OCI-LY7 (cell line): ENCODE data around the gene BCKDHB. TPM values are rescaled to one million over a fixed set of nuclear protein-coding genes. Genes with fewer than 3 reads are reported as not detected.

ENCODE experiments used
- BruUV-seq: library from RNA; stranded (reverse); fragments of 400-500 nt; replicated peaks from 2 replicates; lab custom pipeline; 2021; lab: Mats Ljungman, UMichigan
- CTCF ChIA-PET: fragments of 300-600 bp; sonication (Branson Sonifier 250); formaldehyde crosslinking; loops from one replicate; lab custom pipeline; 2022; ENCODE audit warnings: antibody characterized with exemption; ENCODE audit not compliant: unreplicated experiment; lab: Charles Lee
- POLR2A ChIA-PET: fragments of 300-600 bp; sonication (Branson Sonifier 250); formaldehyde crosslinking; loops from one replicate; lab custom pipeline; 2022; ENCODE audit warnings: antibody characterized with exemption; lab: Charles Lee
- DNase-seq: peaks from one replicate; pipeline ENCODE4 v3.0.0-alpha.2; 2015; ENCODE audit warnings: low spot score
- H2AFZ ChIP-seq: fragments of 200-600 bp; sonication (generic), shearing (Covaris generic); 2 replicates; pipeline ENCODE4 v1.6.1; 2014; ENCODE audit warnings: mild to moderate bottlenecking, antibody characterized with exemption, low read length, moderate library complexity
- H3K27ac ChIP-seq: fragments of 200-600 bp; sonication (generic); 2 replicates; pipeline ENCODE4 v1.5.1; 2014; ENCODE audit warnings: mixed run types, low read depth, mild to moderate bottlenecking, moderate library complexity, low read length, inconsistent platforms; ENCODE audit not compliant: poor library complexity, severe bottlenecking
- H3K36me3 ChIP-seq: fragments of 200-600 bp; sonication (generic); 2 replicates; pipeline ENCODE4 v1.6.1; 2014; ENCODE audit warnings: mild to moderate bottlenecking, antibody characterized with exemption, low read length, moderate library complexity, mixed read lengths; ENCODE audit not compliant: insufficient read depth
- H3K4me1 ChIP-seq: fragments of 200-600 bp; sonication (generic); 2 replicates; pipeline ENCODE4 v1.5.1; 2014; ENCODE audit warnings: mild to moderate bottlenecking, low read length; ENCODE audit not compliant: insufficient read depth, poor library complexity, severe bottlenecking
- H3K4me2 ChIP-seq: fragments of 200-600 bp; sonication (generic); 2 replicates; pipeline ENCODE4 v1.6.1; 2014; ENCODE audit warnings: mild to moderate bottlenecking, low read length
- H3K4me3 ChIP-seq: fragments of 200-600 bp; sonication (generic); 2 replicates; pipeline ENCODE4 v1.5.1; 2014; ENCODE audit warnings: mild to moderate bottlenecking, low read depth, low read length; ENCODE audit not compliant: poor library complexity, severe bottlenecking
- H3K79me2 ChIP-seq: fragments of 200-600 bp; sonication (generic); 2 replicates; pipeline ENCODE4 v1.6.1; 2016; ENCODE audit warnings: low read depth, mild to moderate bottlenecking, low read length, moderate library complexity, mixed read lengths; ENCODE audit not compliant: insufficient read depth
- H3K9me2 ChIP-seq: fragments of 200-600 bp; sonication (generic); 2 replicates; pipeline ENCODE4 v1.6.1; 2016; ENCODE audit warnings: mild to moderate bottlenecking, low read length, mixed read lengths; ENCODE audit not compliant: insufficient read depth
- H3K9me3 ChIP-seq: fragments of 200-600 bp; sonication (generic); 2 replicates; pipeline ENCODE4 v1.6.1; 2014; ENCODE audit warnings: mild to moderate bottlenecking, mixed run types, low read length, mixed read lengths
- H4K20me1 ChIP-seq: fragments of 200-600 bp; sonication (generic); 2 replicates; pipeline ENCODE4 v1.6.1; 2014; ENCODE audit warnings: mild to moderate bottlenecking, antibody characterized with exemption, low read length, moderate library complexity, mixed read lengths; ENCODE audit not compliant: insufficient read depth
- EZH2phosphoT487 ChIP-seq: fragments of 200-600 bp; sonication (generic); IDR thresholded peaks from 2 replicates; pipeline ENCODE4 v1.6.1; 2018; ENCODE audit warnings: low read depth, borderline replicate concordance, mild to moderate bottlenecking, mixed run types, antibody characterized with exemption, low read length, moderate library complexity, mixed read lengths
- intact Hi-C: fragments of 100-400 bp; cut with micrococcal nuclease; formaldehyde crosslinking; loops from one replicate; pipeline ENCODE4 v1.10.0; 2022; ENCODE audit not compliant: unreplicated experiment
- total RNA-seq, 2 experiments: library from RNA; depleted of rRNA in 1 of 2; stranded (reverse); fragments of >200 nt in 1 of 2; shearing (Covaris generic) in 1 of 2; gene quantifications; 2 replicates each; pipeline ENCODE4 v1.2.3, GENCODE V29; 2014 to 2022
- TF ChIP-seq, protein P1 (sequence below): fragments of 200-600 bp; sonication (generic); conservative IDR thresholded peaks from 2 replicates; pipeline ENCODE4 v1.5.1; 2014; ENCODE audit warnings: mild to moderate bottlenecking, antibody characterized with exemption, low read length, moderate library complexity, mixed read lengths

The BCKDHB gene
- total RNA-seq, 2 experiments from 2014 or later, result 25.7 to 30.3 TPM

DNA sequence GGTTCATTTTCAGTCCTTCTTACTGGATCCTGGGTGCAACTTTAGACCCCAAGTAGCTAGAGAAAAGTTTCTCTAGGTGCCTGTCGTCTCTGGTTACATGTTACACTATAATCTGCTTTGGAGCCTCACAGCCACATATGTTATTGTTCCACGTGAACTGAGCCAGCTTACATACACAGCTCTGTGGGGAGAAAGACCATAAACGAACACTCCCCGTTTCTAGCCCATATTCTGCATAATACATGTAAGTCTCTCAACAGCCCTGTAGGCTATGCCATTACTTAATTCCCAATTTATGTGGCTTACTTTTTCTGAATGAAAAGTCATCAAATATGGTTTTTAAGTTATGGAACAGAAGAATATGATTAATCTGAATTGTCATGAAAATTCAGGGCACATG is 233.8 kb downstream of the BCKDHB start:
- Histone ChIP-seq H3K36me3 (no peaks in the 10 kb centered on the region), H2AFZ (no peak overlapping the region), H3K4me2 (no peak overlapping the region), H3K4me1 (no peaks in the 10 kb centered on the region), H3K79me2 (no peaks in the 10 kb centered on the region), H3K9me2 (no peaks in the 10 kb centered on the region), H3K27ac (no peak overlapping the region), H4K20me1 (no peaks in the 10 kb centered on the region; the same call in 1 of the 2 replicates), H3K4me3 (no peak overlapping the region), H3K9me3 (no peaks in the 10 kb centered on the region)
- no peak for TF ChIP-seq EZH2phosphoT487
- TF ChIP-seq, protein P1, sequence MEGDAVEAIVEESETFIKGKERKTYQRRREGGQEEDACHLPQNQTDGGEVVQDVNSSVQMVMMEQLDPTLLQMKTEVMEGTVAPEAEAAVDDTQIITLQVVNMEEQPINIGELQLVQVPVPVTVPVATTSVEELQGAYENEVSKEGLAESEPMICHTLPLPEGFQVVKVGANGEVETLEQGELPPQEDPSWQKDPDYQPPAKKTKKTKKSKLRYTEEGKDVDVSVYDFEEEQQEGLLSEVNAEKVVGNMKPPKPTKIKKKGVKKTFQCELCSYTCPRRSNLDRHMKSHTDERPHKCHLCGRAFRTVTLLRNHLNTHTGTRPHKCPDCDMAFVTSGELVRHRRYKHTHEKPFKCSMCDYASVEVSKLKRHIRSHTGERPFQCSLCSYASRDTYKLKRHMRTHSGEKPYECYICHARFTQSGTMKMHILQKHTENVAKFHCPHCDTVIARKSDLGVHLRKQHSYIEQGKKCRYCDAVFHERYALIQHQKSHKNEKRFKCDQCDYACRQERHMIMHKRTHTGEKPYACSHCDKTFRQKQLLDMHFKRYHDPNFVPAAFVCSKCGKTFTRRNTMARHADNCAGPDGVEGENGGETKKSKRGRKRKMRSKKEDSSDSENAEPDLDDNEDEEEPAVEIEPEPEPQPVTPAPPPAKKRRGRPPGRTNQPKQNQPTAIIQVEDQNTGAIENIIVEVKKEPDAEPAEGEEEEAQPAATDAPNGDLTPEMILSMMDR, result no peak
- CTCF ChIA-PET, result no interaction called here
- intact Hi-C loops, result no loop called here
- no TSS peak for BruUV-seq
- DNase-seq, result no peak
- POLR2A ChIA-PET, result no interaction called here

DNA sequence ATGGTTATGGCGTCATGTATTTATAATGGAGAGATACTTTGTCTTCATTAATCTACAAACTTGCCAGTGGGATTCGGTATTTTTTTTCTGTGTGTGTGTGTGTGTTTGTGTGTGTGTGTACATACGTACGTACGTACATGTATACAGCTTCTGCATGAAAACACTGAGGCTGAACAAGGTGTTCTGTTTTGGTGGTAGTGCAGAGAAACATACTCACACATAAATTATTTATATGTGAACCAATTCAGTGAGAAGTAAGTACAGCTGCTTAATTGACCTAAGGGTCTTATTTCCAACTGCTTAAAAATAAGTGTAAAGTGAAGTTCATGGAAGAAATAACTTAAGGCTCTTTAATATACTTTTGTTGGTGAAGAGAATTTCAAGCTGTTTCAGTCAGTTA is 234.2 kb downstream of the BCKDHB start:
- DNase-seq, result no peak
- Histone ChIP-seq H4K20me1 (no peaks in the 10 kb centered on the region; the same call in 1 of the 2 replicates), H3K9me2 (no peaks in the 10 kb centered on the region), H3K36me3 (no peaks in the 10 kb centered on the region), H2AFZ (no peak overlapping the region), H3K79me2 (no peaks in the 10 kb centered on the region), H3K4me3 (no peak overlapping the region), H3K9me3 (no peaks in the 10 kb centered on the region), H3K4me2 (no peak overlapping the region), H3K4me1 (no peaks in the 10 kb centered on the region), H3K27ac (no peak overlapping the region)
- ChIA-PET POLR2A (no interaction called here), CTCF (no interaction called here)
- intact Hi-C loops, result no loop called here
- no TSS peak for BruUV-seq
- TF ChIP-seq EZH2phosphoT487, result no peak
- TF ChIP-seq, protein P1, result no peak

DNA sequence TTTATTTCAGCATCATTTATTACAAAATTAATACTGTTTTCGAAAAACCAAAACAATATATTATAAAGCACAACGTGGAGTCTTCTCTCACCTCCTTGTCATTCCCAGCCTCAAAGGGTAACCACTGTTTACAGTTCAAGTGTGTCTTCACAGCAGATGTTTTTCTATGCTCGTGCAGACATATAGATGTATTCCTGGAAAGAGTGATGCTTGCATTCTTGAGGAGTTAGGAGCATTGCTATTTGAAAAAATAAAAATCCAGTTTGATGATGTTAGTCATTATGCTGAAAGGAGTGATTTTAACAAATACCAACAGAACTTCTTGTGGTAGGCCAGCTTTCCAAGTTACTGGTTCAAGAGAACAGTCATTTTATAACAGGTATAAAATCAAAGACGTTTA is 234.9 kb downstream of the BCKDHB start:
- no peak overlapping the region for H3K27ac ChIP-seq
- TF ChIP-seq EZH2phosphoT487, result no peak
- TF ChIP-seq, protein P1, result no peak
- no peaks in the 10 kb centered on the region for H3K9me2 ChIP-seq
- no peaks in the 10 kb centered on the region for H3K79me2 ChIP-seq
- H4K20me1 ChIP-seq, result no peaks in the 10 kb centered on the region; the same call in 1 of the 2 replicates
- no peak overlapping the region for H3K4me3 ChIP-seq
- H3K9me3 ChIP-seq, result no peaks in the 10 kb centered on the region
- intact Hi-C loops, result no loop called here
- DNase-seq, result no peak
- no peaks in the 10 kb centered on the region for H3K36me3 ChIP-seq
- H3K4me1 ChIP-seq, result no peaks in the 10 kb centered on the region
- ChIA-PET CTCF (no interaction called here), POLR2A (interaction anchor here (1.6 kb wide), 1 partner anchor 11 kb away, joined by 6 read pairs; no protein-coding TSS in a partner anchor)
- H3K4me2 ChIP-seq, result no peak overlapping the region
- BruUV-seq, result no TSS peak
- no peak overlapping the region for H2AFZ ChIP-seq
